ENCODE measurements around the gene PBXIP1. TPM values are rescaled to one million over a fixed set of nuclear protein-coding genes. Genes with fewer than 3 reads are reported as not detected.

The PBXIP1 gene
- total RNA-seq, 2 experiments from 2014 or later = 23.8 to 37.7 TPM

DNA sequence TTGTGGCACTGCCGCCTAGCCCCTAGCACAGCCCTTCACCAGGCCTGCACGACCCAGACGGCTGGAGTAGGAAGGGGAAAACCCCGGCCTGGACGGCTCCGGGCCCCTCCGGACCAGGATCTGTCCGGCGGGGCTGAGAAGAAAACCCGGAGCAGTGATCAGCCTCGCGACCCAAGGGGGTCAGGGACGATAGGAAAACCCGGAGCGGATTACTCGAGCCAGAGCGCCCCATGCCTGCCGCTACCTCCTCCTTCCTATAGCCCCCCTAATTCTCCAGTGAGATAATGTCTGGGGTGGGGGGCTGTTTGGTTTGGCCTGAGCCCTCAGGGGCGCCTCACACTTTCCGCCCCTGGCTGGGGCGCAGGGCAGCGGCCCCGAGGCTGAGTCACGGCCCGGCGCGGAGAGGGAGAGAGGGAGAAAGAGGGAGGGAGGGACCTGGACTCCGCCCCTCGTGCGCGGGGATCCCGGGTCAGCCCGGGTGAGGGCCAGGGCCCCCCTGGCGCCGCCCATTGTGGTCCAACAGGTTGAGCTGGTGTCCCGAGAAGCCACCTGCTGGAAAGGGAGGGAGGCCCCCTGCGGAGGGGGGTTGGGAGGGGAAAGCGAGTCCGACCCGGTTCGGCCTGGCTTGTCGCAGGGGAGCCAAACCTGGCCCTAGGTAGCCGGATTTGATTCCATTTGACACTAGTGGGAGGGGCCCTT is 45.0 kb upstream of the PBXIP1 start:
- peak; percentile 93 for DNase-seq (ENCODE audit: low spot score)
- POLR2A ChIA-PET = interaction anchor here (0.6 to 1.9 kb wide), 3 partner anchors 18 to 51 kb away, joined by 3 to 6 read pairs (median 4); partner anchors contain the start of genes FLAD1 and PBXIP1
- Histone ChIP-seq H3K9me2 (ENCODE audit: insufficient read depth, low read length) (no peaks in the 10 kb centered on the region), H3K4me1 (ENCODE audit: insufficient read depth, low read length, poor library complexity, severe bottlenecking) (peaks cover 59% of the 10 kb centered on the region), H3K79me2 (ENCODE audit: insufficient read depth, low read depth, low read length) (peaks cover 10% of the 10 kb centered on the region; the same call in 1 of the 2 replicates), H2AFZ (ENCODE audit: low read length) (peak overlapping the region; percentile 79), H3K36me3 (ENCODE audit: insufficient read depth, low read length) (no peaks in the 10 kb centered on the region), H3K27ac (ENCODE audit: low read depth, low read length, poor library complexity, severe bottlenecking) (peak overlapping the region; percentile 92), H3K4me3 (ENCODE audit: low read depth, low read length, poor library complexity, severe bottlenecking) (peak overlapping the region; percentile 71), H3K9me3 (ENCODE audit: low read length) (no peaks in the 10 kb centered on the region), H4K20me1 (ENCODE audit: insufficient read depth, low read length) (no peaks in the 10 kb centered on the region), H3K4me2 (ENCODE audit: low read length) (peak overlapping the region; percentile 94)
- CTCF ChIA-PET (ENCODE audit: unreplicated experiment) = interaction anchor here (1.7 kb wide), 1 partner anchor 16 kb away, joined by 5 read pairs; no protein-coding TSS in a partner anchor
- TF ChIP-seq, protein P1, sequence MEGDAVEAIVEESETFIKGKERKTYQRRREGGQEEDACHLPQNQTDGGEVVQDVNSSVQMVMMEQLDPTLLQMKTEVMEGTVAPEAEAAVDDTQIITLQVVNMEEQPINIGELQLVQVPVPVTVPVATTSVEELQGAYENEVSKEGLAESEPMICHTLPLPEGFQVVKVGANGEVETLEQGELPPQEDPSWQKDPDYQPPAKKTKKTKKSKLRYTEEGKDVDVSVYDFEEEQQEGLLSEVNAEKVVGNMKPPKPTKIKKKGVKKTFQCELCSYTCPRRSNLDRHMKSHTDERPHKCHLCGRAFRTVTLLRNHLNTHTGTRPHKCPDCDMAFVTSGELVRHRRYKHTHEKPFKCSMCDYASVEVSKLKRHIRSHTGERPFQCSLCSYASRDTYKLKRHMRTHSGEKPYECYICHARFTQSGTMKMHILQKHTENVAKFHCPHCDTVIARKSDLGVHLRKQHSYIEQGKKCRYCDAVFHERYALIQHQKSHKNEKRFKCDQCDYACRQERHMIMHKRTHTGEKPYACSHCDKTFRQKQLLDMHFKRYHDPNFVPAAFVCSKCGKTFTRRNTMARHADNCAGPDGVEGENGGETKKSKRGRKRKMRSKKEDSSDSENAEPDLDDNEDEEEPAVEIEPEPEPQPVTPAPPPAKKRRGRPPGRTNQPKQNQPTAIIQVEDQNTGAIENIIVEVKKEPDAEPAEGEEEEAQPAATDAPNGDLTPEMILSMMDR (conservative IDR thresholded peaks at IDR 0.05; ENCODE audit: low read length) = peak; percentile 20; the same call in 1 of the 2 replicates
- TF ChIP-seq EZH2phosphoT487 (IDR thresholded peaks at IDR 0.05; ENCODE audit: borderline replicate concordance, low read depth, low read length) = no peak
- no TSS peak for BruUV-seq (replicated peaks)
- intact Hi-C loops (cut with micrococcal nuclease; ENCODE audit: unreplicated experiment) = loop anchor here (1.0 to 5.0 kb wide), 3 partner anchors 50 to 139 kb away; partner anchors contain the start of genes ADAM15 and EFNA4

DNA sequence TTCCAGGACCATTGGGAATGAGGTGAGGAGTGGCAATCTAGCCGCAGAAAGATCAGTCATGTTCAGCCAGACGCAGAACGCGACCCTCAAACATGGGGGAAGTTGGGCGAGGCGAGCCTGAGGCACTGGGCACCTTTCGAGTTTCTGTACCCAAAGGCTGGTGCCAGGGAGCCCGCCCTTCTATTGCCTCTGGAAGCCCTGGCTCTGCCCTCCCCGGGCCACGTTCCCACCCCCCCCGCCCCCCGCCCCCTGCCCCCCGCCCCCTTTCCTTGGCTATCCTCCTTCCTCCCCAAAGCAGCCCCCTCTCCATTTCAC is 44.5 kb upstream of the PBXIP1 start:
- H3K4me2 ChIP-seq (ENCODE audit: low read length) = peak overlapping the region; percentile 94

More for the DNA sequence above, 44.5 kb upstream of the PBXIP1 start:
- Histone ChIP-seq H3K9me2 (ENCODE audit: insufficient read depth, low read length) (no peaks in the 10 kb centered on the region), H3K79me2 (ENCODE audit: insufficient read depth, low read depth, low read length) (peaks cover 10% of the 10 kb centered on the region; the same call in 1 of the 2 replicates), H3K9me3 (ENCODE audit: low read length) (no peaks in the 10 kb centered on the region), H3K4me3 (ENCODE audit: low read depth, low read length, poor library complexity, severe bottlenecking) (peak overlapping the region; percentile 71), H4K20me1 (ENCODE audit: insufficient read depth, low read length) (no peaks in the 10 kb centered on the region), H2AFZ (ENCODE audit: low read length) (peak overlapping the region; percentile 28; the same call in 1 of the 2 replicates), H3K4me1 (ENCODE audit: insufficient read depth, low read length, poor library complexity, severe bottlenecking) (peaks cover 55% of the 10 kb centered on the region), H3K27ac (ENCODE audit: low read depth, low read length, poor library complexity, severe bottlenecking) (peak overlapping the region; percentile 92), H3K36me3 (ENCODE audit: insufficient read depth, low read length) (no peaks in the 10 kb centered on the region)
- ChIA-PET POLR2A (interaction anchor here (1.2 to 1.9 kb wide), 2 partner anchors 18 to 23 kb away, joined by 3 to 6 read pairs; partner anchors contain the start of gene FLAD1), CTCF (ENCODE audit: unreplicated experiment) (no interaction called here)
- DNase-seq (ENCODE audit: low spot score) = no peak
- TF ChIP-seq EZH2phosphoT487 (IDR thresholded peaks at IDR 0.05; ENCODE audit: borderline replicate concordance, low read depth, low read length) = no peak
- TF ChIP-seq, protein P1 (conservative IDR thresholded peaks at IDR 0.05; ENCODE audit: low read length) = no peak
- BruUV-seq (replicated peaks) = no TSS peak
- intact Hi-C loops (cut with micrococcal nuclease; ENCODE audit: unreplicated experiment) = loop anchor here (2.0 to 5.0 kb wide), 2 partner anchors 62 to 138 kb away; partner anchors contain the start of gene EFNA4

Data from OCI-LY7 (cell line).